ENCODE data around the gene PCDH15. TPM values are rescaled to one million over a fixed set of nuclear protein-coding genes. Genes with fewer than 3 reads are reported as not detected.

PCDH15 gene
- total RNA-seq, 2 experiments from 2014 or later, result not detected

DNA sequence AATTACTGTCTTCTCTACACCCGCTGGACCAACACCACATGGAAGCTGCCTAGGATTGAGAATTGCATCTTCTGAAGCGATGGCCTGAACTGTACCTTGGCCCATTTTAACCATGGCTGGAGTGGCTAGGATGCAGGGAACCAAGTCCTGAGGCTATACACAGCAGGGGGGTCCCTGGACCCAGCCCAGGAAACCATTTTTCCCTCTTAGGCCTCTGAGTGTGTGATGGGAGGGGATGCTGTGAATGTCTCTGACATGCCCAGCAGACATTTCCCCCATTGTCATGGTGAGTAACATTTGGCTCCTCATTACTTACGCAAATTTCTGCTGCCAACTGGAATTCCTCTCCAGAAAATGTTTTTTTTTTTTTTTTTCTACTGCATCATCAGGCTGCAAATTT, 822.7 kb downstream of the PCDH15 start:
- no peak overlapping the region for H3K4me3 ChIP-seq (ENCODE audit: low read length)
- H3K4me1 ChIP-seq (ENCODE audit: insufficient read depth, low read length), result no peaks in the 10 kb centered on the region
- ChIA-PET POLR2A (no interaction called here), CTCF (no interaction called here)
- H3K27ac Mint-ChIP-seq, result no peak overlapping the region
- no peaks in the 10 kb centered on the region for H3K36me3 Mint-ChIP-seq (ENCODE audit: low read depth)
- H3K36me3 ChIP-seq (ENCODE audit: insufficient read depth, low read length), result no peaks in the 10 kb centered on the region
- intact Hi-C loops (cut with DNase I, micrococcal nuclease), result no loop called here
- H3K27me3 ChIP-seq (ENCODE audit: control insufficient read depth in 1 of 2, insufficient read depth in 2 of 2, low read length in 2 of 2), result no peaks in the 10 kb centered on the region
- peaks cover 18% of the 10 kb centered on the region for H3K9me3 Mint-ChIP-seq
- H3K27ac ChIP-seq (ENCODE audit: low read depth in 1 of 2, low read length in 2 of 2), result no peak overlapping the region
- H3K4me1 Mint-ChIP-seq (ENCODE audit: low read depth), result no peaks in the 10 kb centered on the region
- H3K9me3 ChIP-seq (ENCODE audit: control insufficient read depth in 1 of 2, insufficient read depth in 1 of 2, low read length in 2 of 2), result peaks cover 0 to 6% of the 10 kb centered on the region in 2 experiments
- H3K27me3 Mint-ChIP-seq, result no peaks in the 10 kb centered on the region
- DNase-seq (no peak), ATAC-seq (ENCODE audit: poor library complexity) (no peak)
- H3K4me3 Mint-ChIP-seq, result no peak overlapping the region
- TF ChIP-seq, protein P1, sequence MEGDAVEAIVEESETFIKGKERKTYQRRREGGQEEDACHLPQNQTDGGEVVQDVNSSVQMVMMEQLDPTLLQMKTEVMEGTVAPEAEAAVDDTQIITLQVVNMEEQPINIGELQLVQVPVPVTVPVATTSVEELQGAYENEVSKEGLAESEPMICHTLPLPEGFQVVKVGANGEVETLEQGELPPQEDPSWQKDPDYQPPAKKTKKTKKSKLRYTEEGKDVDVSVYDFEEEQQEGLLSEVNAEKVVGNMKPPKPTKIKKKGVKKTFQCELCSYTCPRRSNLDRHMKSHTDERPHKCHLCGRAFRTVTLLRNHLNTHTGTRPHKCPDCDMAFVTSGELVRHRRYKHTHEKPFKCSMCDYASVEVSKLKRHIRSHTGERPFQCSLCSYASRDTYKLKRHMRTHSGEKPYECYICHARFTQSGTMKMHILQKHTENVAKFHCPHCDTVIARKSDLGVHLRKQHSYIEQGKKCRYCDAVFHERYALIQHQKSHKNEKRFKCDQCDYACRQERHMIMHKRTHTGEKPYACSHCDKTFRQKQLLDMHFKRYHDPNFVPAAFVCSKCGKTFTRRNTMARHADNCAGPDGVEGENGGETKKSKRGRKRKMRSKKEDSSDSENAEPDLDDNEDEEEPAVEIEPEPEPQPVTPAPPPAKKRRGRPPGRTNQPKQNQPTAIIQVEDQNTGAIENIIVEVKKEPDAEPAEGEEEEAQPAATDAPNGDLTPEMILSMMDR (IDR thresholded peaks at IDR 0.05), result no peak

DNA sequence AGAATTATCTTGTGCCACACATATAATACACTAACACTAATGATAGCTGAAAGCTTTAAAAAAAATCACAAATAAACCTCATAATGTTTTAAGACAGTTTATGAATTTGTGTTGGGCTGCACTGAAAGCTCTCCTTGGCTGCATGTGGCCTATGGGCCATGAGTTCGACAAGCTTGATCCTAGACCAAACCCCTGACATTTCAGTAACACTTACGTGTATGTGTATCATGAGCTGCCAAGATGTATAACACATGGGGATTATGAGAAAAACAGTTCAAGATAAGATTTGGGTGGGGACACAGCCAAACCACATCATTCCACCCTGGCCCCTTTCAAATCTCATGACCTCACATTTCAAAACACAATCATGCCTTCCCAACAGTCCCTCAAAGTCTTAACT, 823.8 kb downstream of the PCDH15 start:
- H3K27ac Mint-ChIP-seq, result no peak overlapping the region
- H3K36me3 ChIP-seq (ENCODE audit: insufficient read depth, low read length), result no peaks in the 10 kb centered on the region
- peaks cover 16% of the 10 kb centered on the region for H3K9me3 Mint-ChIP-seq
- POLR2A ChIA-PET, result no interaction called here
- peaks cover 0 to 6% of the 10 kb centered on the region in 2 experiments for H3K9me3 ChIP-seq (ENCODE audit: control insufficient read depth in 1 of 2, insufficient read depth in 1 of 2, low read length in 2 of 2)
- no peaks in the 10 kb centered on the region for H3K36me3 Mint-ChIP-seq (ENCODE audit: low read depth)
- intact Hi-C loops (cut with DNase I, micrococcal nuclease), result no loop called here
- no peak for DNase-seq
- no peaks in the 10 kb centered on the region for H3K4me1 Mint-ChIP-seq (ENCODE audit: low read depth)
- H3K4me3 ChIP-seq (ENCODE audit: low read length), result no peak overlapping the region
- no peak for ATAC-seq (ENCODE audit: poor library complexity)
- H3K4me1 ChIP-seq (ENCODE audit: insufficient read depth, low read length), result no peaks in the 10 kb centered on the region
- H3K27me3 ChIP-seq (ENCODE audit: control insufficient read depth in 1 of 2, insufficient read depth in 2 of 2, low read length in 2 of 2), result no peaks in the 10 kb centered on the region
- CTCF ChIA-PET, result no interaction called here
- H3K27me3 Mint-ChIP-seq, result no peaks in the 10 kb centered on the region
- TF ChIP-seq, protein P1 (IDR thresholded peaks at IDR 0.05), result no peak
- no peak overlapping the region for H3K27ac ChIP-seq (ENCODE audit: low read depth in 1 of 2, low read length in 2 of 2)
- H3K4me3 Mint-ChIP-seq, result no peak overlapping the region

DNA sequence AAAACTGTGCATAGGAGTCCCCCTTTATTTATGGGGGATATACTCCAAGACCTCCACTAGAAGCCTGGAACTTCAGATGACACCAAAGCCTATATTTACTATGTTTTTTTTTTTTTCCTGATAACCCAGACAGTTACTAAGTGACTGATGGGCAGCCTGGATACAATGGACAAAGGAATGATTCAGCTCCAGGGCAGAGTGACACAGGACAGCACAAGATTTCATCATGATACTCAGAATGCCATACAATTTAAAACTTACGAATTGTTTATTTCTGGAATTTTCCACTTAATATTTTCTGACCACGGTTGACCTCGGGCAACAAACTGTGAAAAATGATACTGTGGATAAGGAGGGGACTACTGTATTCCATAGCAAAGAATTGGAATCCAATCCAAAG, 843.6 kb downstream of the PCDH15 start:
- peaks cover 5% of the 10 kb centered on the region for H3K9me3 Mint-ChIP-seq
- H3K27ac Mint-ChIP-seq, result no peak overlapping the region
- H3K36me3 Mint-ChIP-seq (ENCODE audit: low read depth), result no peaks in the 10 kb centered on the region
- H3K27me3 Mint-ChIP-seq, result no peaks in the 10 kb centered on the region
- H3K4me3 Mint-ChIP-seq, result no peak overlapping the region
- Histone ChIP-seq H3K27me3 (ENCODE audit: control insufficient read depth in 1 of 2, insufficient read depth in 2 of 2, low read length in 2 of 2) (no peaks in the 10 kb centered on the region), H3K4me1 (ENCODE audit: insufficient read depth, low read length) (no peaks in the 10 kb centered on the region), H3K27ac (ENCODE audit: low read depth in 1 of 2, low read length in 2 of 2) (no peak overlapping the region), H3K36me3 (ENCODE audit: insufficient read depth, low read length) (no peaks in the 10 kb centered on the region), H3K4me3 (ENCODE audit: low read length) (no peak overlapping the region), H3K9me3 (ENCODE audit: control insufficient read depth in 1 of 2, insufficient read depth in 1 of 2, low read length in 2 of 2) (peaks cover 4 to 6% of the 10 kb centered on the region in 2 experiments)
- ChIA-PET POLR2A (no interaction called here), CTCF (no interaction called here)
- intact Hi-C loops (cut with DNase I, micrococcal nuclease), result no loop called here
- ATAC-seq (ENCODE audit: poor library complexity) (no peak), DNase-seq (no peak)
- TF ChIP-seq, protein P1 (IDR thresholded peaks at IDR 0.05), result no peak
- no peaks in the 10 kb centered on the region for H3K4me1 Mint-ChIP-seq (ENCODE audit: low read depth)

Measured in CD4-positive, alpha-beta T cell (primary cell).